Panc1 (cell line): Measurements from ENCODE around the gene GULP1. TPM values are rescaled to one million over a fixed set of nuclear protein-coding genes. Genes with fewer than 3 reads are reported as not detected.

Source experiments
- ATAC-seq: fragments of 200-7000 bp; cut with Tn5 transposase; 2 replicates; pipeline ENCODE4 v1.9.1; 2020; ENCODE audit warnings: mild to moderate bottlenecking, moderate library complexity
- BruUV-seq: library from RNA; stranded (reverse); fragments of 400-500 nt; replicated peaks from 2 replicates; lab custom pipeline; 2021; lab: Mats Ljungman, UMichigan
- CTCF ChIA-PET: fragments of 300-600 bp; sonication (Branson Sonifier 250); formaldehyde crosslinking; loops from one replicate; lab custom pipeline; 2022; ENCODE audit warnings: antibody characterized with exemption; lab: Charles Lee
- POLR2A ChIA-PET: fragments of 300-600 bp; sonication (Branson Sonifier 250); formaldehyde crosslinking; loops from one replicate; lab custom pipeline; 2022; ENCODE audit warnings: antibody characterized with exemption; lab: Charles Lee
- DNase-seq: peaks from one replicate; pipeline ENCODE4 v3.0.0-alpha.2; 2010; ENCODE audit warnings: low read depth, low spot score
- H3K27ac ChIP-seq: 2 replicates; pipeline ENCODE4 v1.5.1; 2011; ENCODE audit warnings: mild to moderate bottlenecking, low read length, inconsistent platforms
- H3K27me3 ChIP-seq: fragments of 200-500 bp; sonication (Bioruptor generic); 2 replicates; pipeline ENCODE4 v1.6.0; 2014; ENCODE audit warnings: low read length, inconsistent platforms; ENCODE audit not compliant: control insufficient read depth, insufficient read depth
- H3K36me3 ChIP-seq: fragments of 200-500 bp; sonication (Bioruptor generic); 2 replicates; pipeline ENCODE4 v1.5.1; 2014; ENCODE audit warnings: inconsistent platforms, mild to moderate bottlenecking, low read length, moderate library complexity; ENCODE audit not compliant: control insufficient read depth, insufficient read depth
- H3K4me1 ChIP-seq: 2 replicates; pipeline ENCODE4 v1.5.1; 2011; ENCODE audit warnings: inconsistent platforms, mild to moderate bottlenecking, low read length, moderate library complexity; ENCODE audit not compliant: control insufficient read depth, insufficient read depth
- H3K4me3 ChIP-seq, 2 experiments: 2 replicates each; pipeline ENCODE4 v1.5.1; 2011 to 2012; ENCODE audit warnings: low read depth in 2 of 2, low read length in 2 of 2, mild to moderate bottlenecking in 2 of 2, inconsistent platforms in 1 of 2, moderate library complexity in 1 of 2
- H3K9me3 ChIP-seq: fragments of 200-500 bp; sonication (Bioruptor generic); 2 replicates; pipeline ENCODE4 v1.5.1; 2014; ENCODE audit warnings: low read depth, mild to moderate bottlenecking, inconsistent platforms, low read length, moderate library complexity; ENCODE audit not compliant: control insufficient read depth, insufficient read depth
- CTCF ChIP-seq: fragments of 450-650 bp; IDR thresholded peaks from 2 replicates; pipeline ENCODE4 v1.5.1; 2017; ENCODE audit warnings: mild to moderate bottlenecking
- POLR2AphosphoS5 ChIP-seq: IDR thresholded peaks from 2 replicates; pipeline ENCODE4 v1.6.1; 2012; ENCODE audit warnings: mild to moderate bottlenecking, low read depth, low read length, moderate library complexity
- SIN3A ChIP-seq: IDR thresholded peaks from 2 replicates; pipeline ENCODE4 v1.6.1; 2012; ENCODE audit warnings: low read depth, mild to moderate bottlenecking, low read length, moderate library complexity, borderline replicate concordance; ENCODE audit not compliant: insufficient read depth
- TCF7L2 ChIP-seq: IDR thresholded peaks from 2 replicates; pipeline ENCODE4 v1.6.1; 2011; ENCODE audit warnings: mild to moderate bottlenecking, low read depth, low read length, inconsistent platforms
- in situ Hi-C: cut with HindIII; loops from 2 replicates; pipeline ENCODE4 v1.10.0; 2016; ENCODE audit warnings: low sequenced_read_pairs, low pct_unique_long_range_greater_than_20kb
- intact Hi-C: fragments of 100-400 bp; cut with micrococcal nuclease; formaldehyde crosslinking; loops from one replicate; pipeline ENCODE4 v1.10.0; 2022; ENCODE audit not compliant: unreplicated experiment
- total RNA-seq: library from RNA; stranded (reverse); gene quantifications from one replicate; pipeline ENCODE4 v1.2.1, GENCODE V29; 2021; ENCODE audit not compliant: unreplicated experiment
- TF ChIP-seq, protein P1 (sequence below), 2 experiments: IDR thresholded peaks; 2 replicates each; pipeline ENCODE4 v1.6.1; 2011 to 2012; ENCODE audit warnings: low read depth in 2 of 2, control low read depth in 1 of 2, low read length in 1 of 2, mild to moderate bottlenecking in 1 of 2, moderate library complexity in 1 of 2; ENCODE audit not compliant: insufficient read depth in 1 of 2

The GULP1 gene
- total RNA-seq, 1 experiment from 2014 or later: 51.5 TPM

DNA sequence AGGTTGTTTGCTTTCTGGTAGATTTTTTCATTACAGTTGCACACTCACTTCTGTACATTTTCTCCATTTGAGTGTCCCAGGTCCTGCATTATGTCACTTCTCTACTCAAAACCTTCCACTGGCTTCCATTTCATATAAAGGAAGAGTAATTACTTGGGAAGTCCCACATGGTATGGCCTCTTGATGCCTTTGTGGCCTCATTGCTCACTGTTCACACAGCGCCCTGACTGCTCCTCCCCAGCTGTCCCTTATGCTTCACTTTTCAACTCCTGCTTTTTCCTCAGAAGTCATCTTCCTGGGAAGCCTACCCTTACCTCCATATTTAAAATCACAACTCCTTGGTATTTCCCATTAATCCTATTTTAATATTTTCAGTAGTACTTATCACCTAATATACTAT is 24.7 kb downstream of the GULP1 start:
- POLR2A ChIA-PET: no interaction called here
- Histone ChIP-seq H3K9me3 (no peaks in the 10 kb centered on the region; the same call in 1 of the 2 replicates), H3K27ac (peak overlapping the region; percentile 81), H3K4me1 (peaks cover 28% of the 10 kb centered on the region), H3K4me3 (no peak overlapping the region), H3K27me3 (no peaks in the 10 kb centered on the region), H3K36me3 (no peaks in the 10 kb centered on the region)
- TF ChIP-seq CTCF (no peak), POLR2AphosphoS5 (no peak), TCF7L2 (no peak), SIN3A (no peak)
- TF ChIP-seq, protein P1, sequence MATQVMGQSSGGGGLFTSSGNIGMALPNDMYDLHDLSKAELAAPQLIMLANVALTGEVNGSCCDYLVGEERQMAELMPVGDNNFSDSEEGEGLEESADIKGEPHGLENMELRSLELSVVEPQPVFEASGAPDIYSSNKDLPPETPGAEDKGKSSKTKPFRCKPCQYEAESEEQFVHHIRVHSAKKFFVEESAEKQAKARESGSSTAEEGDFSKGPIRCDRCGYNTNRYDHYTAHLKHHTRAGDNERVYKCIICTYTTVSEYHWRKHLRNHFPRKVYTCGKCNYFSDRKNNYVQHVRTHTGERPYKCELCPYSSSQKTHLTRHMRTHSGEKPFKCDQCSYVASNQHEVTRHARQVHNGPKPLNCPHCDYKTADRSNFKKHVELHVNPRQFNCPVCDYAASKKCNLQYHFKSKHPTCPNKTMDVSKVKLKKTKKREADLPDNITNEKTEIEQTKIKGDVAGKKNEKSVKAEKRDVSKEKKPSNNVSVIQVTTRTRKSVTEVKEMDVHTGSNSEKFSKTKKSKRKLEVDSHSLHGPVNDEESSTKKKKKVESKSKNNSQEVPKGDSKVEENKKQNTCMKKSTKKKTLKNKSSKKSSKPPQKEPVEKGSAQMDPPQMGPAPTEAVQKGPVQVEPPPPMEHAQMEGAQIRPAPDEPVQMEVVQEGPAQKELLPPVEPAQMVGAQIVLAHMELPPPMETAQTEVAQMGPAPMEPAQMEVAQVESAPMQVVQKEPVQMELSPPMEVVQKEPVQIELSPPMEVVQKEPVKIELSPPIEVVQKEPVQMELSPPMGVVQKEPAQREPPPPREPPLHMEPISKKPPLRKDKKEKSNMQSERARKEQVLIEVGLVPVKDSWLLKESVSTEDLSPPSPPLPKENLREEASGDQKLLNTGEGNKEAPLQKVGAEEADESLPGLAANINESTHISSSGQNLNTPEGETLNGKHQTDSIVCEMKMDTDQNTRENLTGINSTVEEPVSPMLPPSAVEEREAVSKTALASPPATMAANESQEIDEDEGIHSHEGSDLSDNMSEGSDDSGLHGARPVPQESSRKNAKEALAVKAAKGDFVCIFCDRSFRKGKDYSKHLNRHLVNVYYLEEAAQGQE (IDR thresholded peaks at IDR 0.05; ENCODE audit: insufficient read depth in 1 of 2, low read depth in 2 of 2, low read length in 1 of 2): no peak
- intact Hi-C loops (no loop called here), in situ Hi-C loops (no loop called here)
- ATAC-seq (no peak), DNase-seq (no peak)
- CTCF ChIA-PET: no interaction called here
- BruUV-seq: no TSS peak

GRCh38 chr2:188316791-188317423 is 25.2 kb downstream of the GULP1 start:
- in situ Hi-C loops: no loop called here
- DNase-seq (no peak), ATAC-seq (no peak)
- no TSS peak for BruUV-seq
- intact Hi-C loops: no loop called here
- ChIA-PET POLR2A (no interaction called here), CTCF (no interaction called here)
- TF ChIP-seq TCF7L2: no peak
- no peak for TF ChIP-seq POLR2AphosphoS5
- no peak for TF ChIP-seq SIN3A
- no peak for TF ChIP-seq CTCF
- TF ChIP-seq, protein P1 (IDR thresholded peaks at IDR 0.05; ENCODE audit: insufficient read depth in 1 of 2, low read depth in 2 of 2, low read length in 1 of 2): no peak
- no peaks in the 10 kb centered on the region for H3K36me3 ChIP-seq
- H3K4me3 ChIP-seq: no peak overlapping the region
- peaks cover 33% of the 10 kb centered on the region for H3K4me1 ChIP-seq
- H3K9me3 ChIP-seq: no peaks in the 10 kb centered on the region; the same call in 1 of the 2 replicates
- H3K27ac ChIP-seq: peak overlapping the region; percentile 81
- no peaks in the 10 kb centered on the region for H3K27me3 ChIP-seq
